T-cell (primary cell): ENCODE measurements around the gene GSG1L2. TPM values are rescaled to one million over a fixed set of nuclear protein-coding genes. Genes with fewer than 3 reads are reported as not detected.

ENCODE experiments used
- ATAC-seq, 4 experiments: fragments of 200-7000 bp in 3 of 4; fragments of 150-1000 bp in 1 of 4; cut with Tn5 transposase; replicated peaks in 1 of 4; 1 replicate in 3 of 4; 2 replicates in 1 of 4; pipeline ENCODE4 v1.10.0; 2021; ENCODE audit warnings: moderate library complexity in 3 of 4, mild to moderate bottlenecking in 2 of 4, moderate number of reproducible peaks in 1 of 4
- CTCF ChIA-PET, 2 donors: fragments of 300-600 bp; sonication (Branson Sonifier 250); formaldehyde crosslinking; loops; one replicate each; lab custom pipeline; 2022; ENCODE audit warnings: antibody characterized with exemption in 2 of 2; lab: Charles Lee
- POLR2A ChIA-PET, 2 donors: fragments of 300-600 bp; sonication (Branson Sonifier 250); formaldehyde crosslinking; loops; one replicate each; lab custom pipeline; 2022; ENCODE audit warnings: antibody characterized with exemption in 2 of 2; lab: Charles Lee
- DNase-seq, 35 experiments: peaks; one replicate each; pipeline versions ENCODE4 v3.0.0 to v3.0.0-alpha.2; 2013 to 2023
- H3K27ac ChIP-seq: one replicate; pipeline ENCODE4 v1.5.1; 2013; ENCODE audit warnings: low read length
- H3K27me3 ChIP-seq, 2 experiments: replicated peaks in 1 of 2; 1 replicate in 1 of 2; 2 replicates in 1 of 2; pipeline versions ENCODE4 v1.6.1 to v1.7.0; 2013; ENCODE audit warnings: low read length in 1 of 2, mixed read lengths in 1 of 2; ENCODE audit not compliant: control insufficient read depth in 2 of 2, insufficient read depth in 2 of 2; ENCODE audit errors: extremely low read depth in 1 of 2
- H3K36me3 ChIP-seq, 2 donors: 1 replicate in 1 of 2; 2 replicates in 1 of 2; pipeline versions ENCODE4 v1.6.1 to v1.7.0; 2013; ENCODE audit warnings: low read length in 1 of 2; ENCODE audit not compliant: control insufficient read depth in 2 of 2, insufficient read depth in 1 of 2; ENCODE audit errors: extremely low read depth in 1 of 2
- H3K4me1 ChIP-seq, 2 experiments: 1 replicate in 1 of 2; 2 replicates in 1 of 2; pipeline versions ENCODE4 v1.6.1 to v1.7.0; 2013; ENCODE audit warnings: low read length in 2 of 2, mixed read lengths in 1 of 2; ENCODE audit not compliant: insufficient read depth in 2 of 2, control insufficient read depth in 1 of 2; ENCODE audit errors: extremely low read depth in 1 of 2
- H3K4me3 ChIP-seq, 2 donors: 1 replicate in 1 of 2; 2 replicates in 1 of 2; pipeline versions ENCODE4 v1.5.1 to v1.7.0; 2013; ENCODE audit warnings: mild to moderate bottlenecking in 2 of 2, low read length in 1 of 2, moderate library complexity in 1 of 2; ENCODE audit not compliant: control insufficient read depth in 1 of 2; ENCODE audit errors: extremely low read depth in 1 of 2
- H3K9me3 ChIP-seq: 2 replicates; pipeline ENCODE4 v1.7.0; 2013
- H3K27ac Mint-ChIP-seq, 2 donors: one replicate each; pipeline ENCODE4 v1.8.0; 2020 to 2021; ENCODE audit warnings: mild to moderate bottlenecking in 2 of 2, mixed read lengths in 2 of 2
- H3K27me3 Mint-ChIP-seq, 2 donors: one replicate each; pipeline ENCODE4 v1.8.0; 2021 to 2022; ENCODE audit warnings: mixed read lengths in 2 of 2
- H3K36me3 Mint-ChIP-seq: one replicate; pipeline ENCODE4 v1.8.0; 2021; ENCODE audit warnings: mixed read lengths
- H3K4me1 Mint-ChIP-seq, 3 donors: one replicate each; pipeline ENCODE4 v1.8.0; 2020 to 2022; ENCODE audit warnings: mixed read lengths in 3 of 3, mild to moderate bottlenecking in 1 of 3
- H3K4me3 Mint-ChIP-seq, 3 donors: one replicate each; pipeline ENCODE4 v1.8.0; 2020 to 2022; ENCODE audit warnings: mild to moderate bottlenecking in 3 of 3, mixed read lengths in 3 of 3, moderate library complexity in 3 of 3
- H3K9me3 Mint-ChIP-seq, 3 donors: one replicate each; pipeline ENCODE4 v1.8.0; 2020 to 2022; ENCODE audit warnings: mixed read lengths in 3 of 3
- WGBS: methylation state at CpG from one replicate; pipeline ENCODE4 v1.1.5; 2013; ENCODE audit warnings: missing lambda C conversion rate; ENCODE audit not compliant: insufficient coverage; 5-methylcytosine and 5-hydroxymethylcytosine counted together
- total RNA-seq, 35 experiments: library from RNA in 6 of 35; stranded (reverse) in 6 of 35; fragments of 120-200 nt in 1 of 35; gene quantifications; one replicate each; pipeline versions ENCODE4 v1.2.1 to v1.2.4 and lab custom pipeline; 2013 to 2026

The GSG1L2 gene
- total RNA-seq, 5 donors from 2014 or later (not counting 1 experiment from before 2014, with no cell fraction given): not detected

- DNase-seq: no peak
- Histone ChIP-seq H3K27me3 (peaks cover 0 to 16% of the 10 kb centered on the region in 2 experiments), H3K9me3 (no peaks in the 10 kb centered on the region), H3K4me1 (no peaks in the 10 kb centered on the region), H3K36me3 (no peaks in the 10 kb centered on the region), H3K27ac (no peak overlapping the region), H3K4me3 (no peak overlapping the region)
- Mint-ChIP-seq H3K4me3 (no peak overlapping the region), H3K27ac (no peak overlapping the region), H3K9me3 (peaks cover 0 to 8% (median 0%) of the 10 kb centered on the region in 3 donors), H3K36me3 (no peaks in the 10 kb centered on the region), H3K4me1 (no peaks in the 10 kb centered on the region), H3K27me3 (peaks cover 5 to 12% of the 10 kb centered on the region in 2 donors)
- WGBS: 54% methylated on average over 3 of the region's 8 CpGs
- ChIA-PET POLR2A (no interaction called here), CTCF (no interaction called here)
- ATAC-seq: no peak
Measured at GRCh38 chr17:9817086-9817485, 4.8 kb downstream of the GSG1L2 start.

- Histone ChIP-seq H3K36me3 (no peaks in the 10 kb centered on the region), H3K4me3 (no peak overlapping the region), H3K27ac (no peak overlapping the region), H3K4me1 (no peaks in the 10 kb centered on the region), H3K9me3 (no peaks in the 10 kb centered on the region), H3K27me3 (peaks cover 0 to 12% of the 10 kb centered on the region in 2 experiments)
- Mint-ChIP-seq H3K27ac (no peak overlapping the region), H3K4me1 (no peaks in the 10 kb centered on the region), H3K9me3 (peaks cover 0 to 8% (median 0%) of the 10 kb centered on the region in 3 donors), H3K4me3 (no peak overlapping the region), H3K36me3 (no peaks in the 10 kb centered on the region), H3K27me3 (peaks cover 5 to 10% of the 10 kb centered on the region in 2 donors)
- ChIA-PET POLR2A (no interaction called here), CTCF (no interaction called here)
- ATAC-seq: no peak
- no peak for DNase-seq
- 40% methylated on average over 9 of the region's 10 CpGs for WGBS
Measured at GRCh38 chr17:9816472-9816871, 5.4 kb downstream of the GSG1L2 start.

- ATAC-seq (no peak), DNase-seq (no peak)
- Histone ChIP-seq H3K36me3 (no peaks in the 10 kb centered on the region), H3K27ac (no peak overlapping the region), H3K4me3 (no peak overlapping the region), H3K27me3 (peaks cover 0 to 7% of the 10 kb centered on the region in 2 experiments), H3K4me1 (no peaks in the 10 kb centered on the region), H3K9me3 (no peaks in the 10 kb centered on the region)
- no peaks in the 10 kb centered on the region for H3K4me1 Mint-ChIP-seq
- peaks cover 0 to 8% (median 0%) of the 10 kb centered on the region in 3 donors for H3K9me3 Mint-ChIP-seq
- H3K27ac Mint-ChIP-seq: no peak overlapping the region
- peaks cover 5 to 7% of the 10 kb centered on the region in 2 donors for H3K27me3 Mint-ChIP-seq
- H3K4me3 Mint-ChIP-seq: no peak overlapping the region
- H3K36me3 Mint-ChIP-seq: no peaks in the 10 kb centered on the region
- CTCF ChIA-PET: no interaction called here
- POLR2A ChIA-PET: no interaction called here
- WGBS: 87% methylated on average over 13 of the region's 14 CpGs
Measured at GRCh38 chr17:9814337-9814945, 7.4 kb downstream of the GSG1L2 start.

GRCh38 chr17:9813166-9813565 lies 8.7 kb downstream of the GSG1L2 start:
- POLR2A ChIA-PET: no interaction called here
- 91% methylated on average over 7 of the region's 9 CpGs for WGBS
- no peak overlapping the region for H3K4me3 Mint-ChIP-seq

GRCh38 chr17:9811537-9811936 lies 10.3 kb downstream of the GSG1L2 start:
- Histone ChIP-seq H3K27me3 (peaks cover 0 to 11% of the 10 kb centered on the region in 2 experiments), H3K36me3 (no peaks in the 10 kb centered on the region), H3K27ac (no peak overlapping the region), H3K9me3 (no peaks in the 10 kb centered on the region), H3K4me3 (no peak overlapping the region), H3K4me1 (no peaks in the 10 kb centered on the region)
- no peak for ATAC-seq
- Mint-ChIP-seq H3K27ac (no peak overlapping the region), H3K9me3 (peaks cover 0 to 5% (median 0%) of the 10 kb centered on the region in 3 donors), H3K27me3 (peaks cover 0 to 2% of the 10 kb centered on the region in 2 donors), H3K4me3 (no peak overlapping the region), H3K36me3 (no peaks in the 10 kb centered on the region), H3K4me1 (no peaks in the 10 kb centered on the region)
- DNase-seq: no peak
- CTCF ChIA-PET: no interaction called here
- POLR2A ChIA-PET: no interaction called here
- 84% methylated on average over 9 of the region's 11 CpGs for WGBS

More at GRCh38 chr17:9813166-9813565, 8.7 kb downstream of the GSG1L2 start:
- Histone ChIP-seq H3K27ac (no peak overlapping the region), H3K4me1 (no peaks in the 10 kb centered on the region), H3K27me3 (peaks cover 0 to 11% of the 10 kb centered on the region in 2 experiments), H3K36me3 (no peaks in the 10 kb centered on the region), H3K9me3 (no peaks in the 10 kb centered on the region), H3K4me3 (no peak overlapping the region)
- Mint-ChIP-seq H3K9me3 (peaks cover 0 to 8% (median 0%) of the 10 kb centered on the region in 3 donors), H3K27me3 (peaks cover 0 to 2% of the 10 kb centered on the region in 2 donors), H3K27ac (no peak overlapping the region), H3K36me3 (no peaks in the 10 kb centered on the region), H3K4me1 (no peaks in the 10 kb centered on the region)
- ATAC-seq (no peak), DNase-seq (no peak)
- CTCF ChIA-PET: no interaction called here

GRCh38 chr17:9811086-9811485 lies 10.8 kb downstream of the GSG1L2 start:
- ATAC-seq: no peak
- Mint-ChIP-seq H3K36me3 (no peaks in the 10 kb centered on the region), H3K4me1 (no peaks in the 10 kb centered on the region), H3K27me3 (peaks cover 0 to 2% of the 10 kb centered on the region in 2 donors), H3K27ac (no peak overlapping the region), H3K9me3 (peaks cover 0 to under 1% (median 0%) of the 10 kb centered on the region in 3 donors), H3K4me3 (no peak overlapping the region)
- POLR2A ChIA-PET: no interaction called here
- Histone ChIP-seq H3K36me3 (no peaks in the 10 kb centered on the region), H3K9me3 (no peaks in the 10 kb centered on the region), H3K27ac (no peak overlapping the region), H3K27me3 (peaks cover 0 to 11% of the 10 kb centered on the region in 2 experiments), H3K4me1 (no peaks in the 10 kb centered on the region), H3K4me3 (no peak overlapping the region)
- DNase-seq: no peak
- CTCF ChIA-PET: no interaction called here
- WGBS: 94% methylated on average over 2 of the region's 5 CpGs
